GM12874 (cell line): ENCODE data around the gene GRK3.

ENCODE experiments used
- TF ChIP-seq, protein P1 (sequence below): IDR thresholded peaks from 2 replicates; pipeline ENCODE4 v1.5.1; 2011; ENCODE audit warnings: low read depth, mild to moderate bottlenecking, control low read depth, low read length, moderate library complexity; ENCODE audit not compliant: insufficient read depth

The GRK3 gene

DNA sequence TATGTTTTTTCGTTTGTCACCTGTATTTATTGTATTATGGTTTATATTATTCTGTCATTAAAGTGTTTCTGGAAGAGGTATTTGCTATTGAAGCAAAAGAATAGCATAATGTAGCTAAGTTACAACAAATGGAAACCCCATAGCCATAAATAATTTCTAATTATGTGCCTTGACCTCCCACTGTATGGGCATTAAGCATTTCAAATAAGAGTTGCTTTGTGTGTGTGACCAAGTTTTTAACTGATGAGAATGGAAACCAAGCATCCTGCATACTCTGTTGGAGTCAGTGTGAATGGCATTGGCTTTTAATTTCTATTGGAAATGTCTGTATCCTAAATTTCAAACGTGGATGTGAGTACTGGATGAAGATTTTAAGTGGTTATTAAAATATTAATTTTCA, 115.6 kb downstream of the GRK3 start:
- TF ChIP-seq, protein P1, sequence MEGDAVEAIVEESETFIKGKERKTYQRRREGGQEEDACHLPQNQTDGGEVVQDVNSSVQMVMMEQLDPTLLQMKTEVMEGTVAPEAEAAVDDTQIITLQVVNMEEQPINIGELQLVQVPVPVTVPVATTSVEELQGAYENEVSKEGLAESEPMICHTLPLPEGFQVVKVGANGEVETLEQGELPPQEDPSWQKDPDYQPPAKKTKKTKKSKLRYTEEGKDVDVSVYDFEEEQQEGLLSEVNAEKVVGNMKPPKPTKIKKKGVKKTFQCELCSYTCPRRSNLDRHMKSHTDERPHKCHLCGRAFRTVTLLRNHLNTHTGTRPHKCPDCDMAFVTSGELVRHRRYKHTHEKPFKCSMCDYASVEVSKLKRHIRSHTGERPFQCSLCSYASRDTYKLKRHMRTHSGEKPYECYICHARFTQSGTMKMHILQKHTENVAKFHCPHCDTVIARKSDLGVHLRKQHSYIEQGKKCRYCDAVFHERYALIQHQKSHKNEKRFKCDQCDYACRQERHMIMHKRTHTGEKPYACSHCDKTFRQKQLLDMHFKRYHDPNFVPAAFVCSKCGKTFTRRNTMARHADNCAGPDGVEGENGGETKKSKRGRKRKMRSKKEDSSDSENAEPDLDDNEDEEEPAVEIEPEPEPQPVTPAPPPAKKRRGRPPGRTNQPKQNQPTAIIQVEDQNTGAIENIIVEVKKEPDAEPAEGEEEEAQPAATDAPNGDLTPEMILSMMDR = no peak

DNA sequence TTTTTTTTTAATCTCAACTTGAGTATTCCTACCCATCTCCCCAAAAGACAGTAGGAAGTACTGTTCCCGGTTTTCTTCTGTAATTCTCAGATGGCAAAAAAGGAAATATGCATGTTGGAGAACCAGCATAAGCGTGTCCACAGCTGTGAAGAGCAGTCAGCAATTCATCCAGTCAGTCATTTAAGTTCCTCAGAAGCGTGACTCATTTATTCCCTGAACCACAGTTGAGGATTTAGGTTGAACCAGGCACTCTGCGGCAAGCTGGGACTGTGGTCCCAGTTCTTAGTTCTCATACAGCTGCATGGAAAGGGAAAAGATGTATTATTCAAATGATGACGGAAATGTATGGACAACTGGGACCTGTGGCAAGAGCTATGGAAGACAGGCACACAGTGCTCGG, 116.5 kb downstream of the GRK3 start:
- TF ChIP-seq, protein P1 = no peak

DNA sequence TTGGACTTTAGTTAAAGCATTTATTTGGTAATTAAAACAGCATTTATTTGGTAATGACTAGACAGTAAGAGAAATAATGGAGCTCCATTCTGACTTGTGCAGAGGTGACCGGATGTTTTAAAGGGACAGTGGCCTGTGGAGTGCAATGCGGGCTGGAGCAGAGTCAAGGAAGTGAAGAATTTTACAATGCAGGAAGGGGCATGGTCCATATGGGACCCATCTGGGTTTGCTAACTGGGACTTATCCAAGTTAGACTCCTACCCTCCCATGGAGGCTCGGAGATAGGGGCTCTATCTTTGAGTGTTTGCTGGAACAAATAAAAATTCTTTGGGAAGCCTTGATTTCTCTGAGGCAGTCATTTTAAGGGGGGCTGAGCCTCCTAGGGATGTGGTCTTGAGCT, 117.6 kb downstream of the GRK3 start:
- TF ChIP-seq, protein P1 = no peak

DNA sequence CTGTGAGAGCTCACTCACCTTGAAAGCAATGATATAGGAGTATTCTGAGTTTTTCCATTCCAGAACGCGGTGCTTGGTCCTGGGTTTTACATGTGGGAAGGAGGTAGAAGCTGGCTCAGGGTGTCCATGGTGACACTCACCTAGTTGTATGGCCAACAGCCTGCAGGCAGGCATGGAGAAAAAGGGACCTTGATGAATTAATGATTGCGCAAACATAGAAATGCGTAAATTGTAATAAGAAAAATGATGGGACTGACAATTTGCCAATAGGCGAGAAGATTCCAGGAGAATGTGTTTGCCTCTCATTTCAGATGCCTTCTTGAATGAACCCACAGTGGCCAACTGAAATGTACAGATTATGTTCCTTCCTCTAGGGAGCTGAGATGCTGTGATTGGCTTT, 124.2 kb downstream of the GRK3 start:
- TF ChIP-seq, protein P1 = no peak

DNA sequence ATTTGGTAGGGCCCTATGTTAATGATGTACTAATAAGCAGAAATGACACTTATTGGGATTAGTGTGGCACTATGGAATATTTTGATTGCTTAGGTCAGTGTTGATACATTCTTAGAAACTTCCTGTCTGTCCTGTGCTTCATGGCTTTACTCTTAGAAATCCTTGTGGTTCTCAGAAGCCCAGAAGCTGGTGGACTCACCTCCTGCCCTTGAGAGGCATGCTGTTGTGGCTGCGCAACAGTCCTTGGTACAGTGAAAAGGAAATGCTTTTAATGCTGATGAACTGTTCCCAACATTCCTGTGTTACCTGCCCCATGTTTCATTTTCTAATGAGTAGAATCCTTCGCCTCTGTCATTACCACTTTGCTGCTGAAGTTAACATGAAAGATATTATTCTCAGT, 125.2 kb downstream of the GRK3 start:
- TF ChIP-seq, protein P1 = no peak

DNA sequence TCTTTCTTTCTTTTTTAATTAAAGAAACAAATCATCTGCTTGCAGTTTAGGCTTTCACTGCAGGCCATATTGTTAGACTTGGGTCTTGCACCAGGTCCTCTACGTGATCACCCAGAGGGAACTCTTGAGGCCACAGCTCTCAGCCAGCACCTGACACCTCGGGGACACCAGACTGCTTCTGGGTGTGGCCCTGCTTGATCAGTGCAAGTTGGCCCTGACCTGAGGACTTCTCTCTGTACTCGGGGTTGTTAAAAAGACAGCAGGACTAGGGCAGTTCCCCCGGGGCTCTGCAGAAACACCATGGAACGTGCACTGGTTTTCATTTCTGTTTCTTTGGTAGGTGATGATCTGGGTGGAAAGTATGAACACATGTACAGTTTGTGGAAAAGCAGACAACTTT, 126.3 kb downstream of the GRK3 start:
- TF ChIP-seq, protein P1 = no peak

DNA sequence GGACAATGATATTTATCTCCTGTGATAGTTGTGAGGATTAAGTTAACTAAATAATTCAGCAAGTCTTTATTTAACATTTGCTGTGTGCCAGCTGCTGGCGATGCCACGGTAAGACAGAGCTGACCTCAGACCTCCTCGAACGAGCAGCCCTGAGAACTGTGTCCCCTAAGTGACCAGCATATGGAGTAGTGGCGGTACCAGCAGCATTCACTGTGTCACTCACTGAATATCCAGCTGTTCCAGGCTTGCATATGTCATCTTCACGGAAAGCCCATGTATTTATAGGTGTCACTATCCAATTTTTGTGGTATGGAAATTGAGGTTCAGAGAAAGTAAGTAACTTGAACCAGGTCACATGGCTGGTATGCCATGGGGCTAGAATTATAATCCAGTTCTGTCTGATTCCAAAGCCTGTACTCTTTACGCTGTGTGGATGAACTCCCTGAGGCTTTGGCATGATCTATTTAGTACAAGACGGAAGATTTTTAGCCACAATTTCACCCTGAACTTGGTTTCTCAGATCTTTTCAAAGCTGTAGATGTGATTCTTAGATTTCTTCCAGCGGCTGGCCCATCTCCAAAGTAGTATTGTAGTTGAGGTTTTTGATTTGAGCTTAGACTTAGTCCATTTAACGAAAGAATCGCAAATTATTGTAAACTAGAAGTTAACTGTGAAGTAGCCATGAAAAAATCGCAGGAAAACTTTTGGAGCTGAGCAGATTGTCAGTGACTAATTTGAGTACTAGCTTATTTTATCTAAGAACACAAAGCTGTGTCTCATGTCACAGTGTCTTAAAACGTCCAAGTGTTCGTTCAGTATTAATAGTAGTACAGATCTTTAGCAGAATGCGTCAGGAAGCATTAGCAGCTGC, 128.2 kb downstream of the GRK3 start:
- TF ChIP-seq, protein P1 = no peak

DNA sequence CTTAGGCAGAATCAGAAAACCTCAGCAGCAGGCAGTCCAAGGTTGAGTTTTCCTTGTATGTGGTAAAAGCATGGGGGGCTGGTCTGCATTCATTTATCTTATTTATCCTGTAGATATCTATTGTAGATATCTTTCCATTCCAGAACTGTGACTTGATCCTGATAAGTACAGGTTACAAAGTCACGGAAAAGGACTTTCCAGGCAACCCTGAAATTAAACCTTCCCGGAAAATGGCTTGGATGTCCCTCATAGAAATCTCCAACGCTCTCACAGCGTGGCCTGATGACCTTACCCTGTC, 128.7 kb downstream of the GRK3 start:
- TF ChIP-seq, protein P1 = no peak
